ENCODE results near the gene ZNF883. TPM values are rescaled to one million over a fixed set of nuclear protein-coding genes. Genes with fewer than 3 reads are reported as not detected.

ZNF883 gene
- total RNA-seq, 3 donors from 2014 or later (not counting 1 experiment from before 2014, with no cell fraction given), result 0.95 to 1.4 (median 0.97) TPM

GRCh38 chr9:113018247-113018646 lies 6.3 kb upstream of the ZNF883 start:
- TF ChIP-seq CTCF (IDR thresholded peaks at IDR 0.05), result no peak
- 100% methylated on average over 3 of the region's 3 CpGs for WGBS (ENCODE audit: insufficient coverage)
- intact Hi-C loops (cut with micrococcal nuclease), result no loop called here
- DNase-seq, result no peak
- no peaks in the 10 kb centered on the region for H3K36me3 ChIP-seq (ENCODE audit: control insufficient read depth, insufficient read depth, low read length)
- no peak for ATAC-seq
- H3K4me1 Mint-ChIP-seq, result no peaks in the 10 kb centered on the region
- peaks cover 3% of the 10 kb centered on the region for H3K27me3 ChIP-seq (ENCODE audit: control insufficient read depth, insufficient read depth, low read length)
- H3K4me3 ChIP-seq (ENCODE audit: low read length), result no peak overlapping the region
- peaks cover 5 to 8% of the 10 kb centered on the region in 2 donors for H3K27me3 Mint-ChIP-seq (ENCODE audit: low read depth in 2 of 2)
- H3K27ac Mint-ChIP-seq, result no peak overlapping the region
- H3K9me3 Mint-ChIP-seq, result peaks cover 17 to 30% of the 10 kb centered on the region in 2 donors
- peaks cover 32% of the 10 kb centered on the region for H3K36me3 Mint-ChIP-seq
- no peaks in the 10 kb centered on the region for H3K4me1 ChIP-seq (ENCODE audit: control insufficient read depth, insufficient read depth, low read length)
- peaks cover 11% of the 10 kb centered on the region for H3K9me3 ChIP-seq (ENCODE audit: control insufficient read depth, insufficient read depth, low read length)
- H3K27ac ChIP-seq (ENCODE audit: low read length), result no peak overlapping the region
- no peak overlapping the region for H3K4me3 Mint-ChIP-seq

- Histone ChIP-seq H3K4me3 (ENCODE audit: low read length) (no peak overlapping the region), H3K36me3 (ENCODE audit: control insufficient read depth, insufficient read depth, low read length) (no peaks in the 10 kb centered on the region), H3K4me1 (ENCODE audit: control insufficient read depth, insufficient read depth, low read length) (no peaks in the 10 kb centered on the region), H3K27ac (ENCODE audit: low read length) (no peak overlapping the region), H3K27me3 (ENCODE audit: control insufficient read depth, insufficient read depth, low read length) (peaks cover 6% of the 10 kb centered on the region), H3K9me3 (ENCODE audit: control insufficient read depth, insufficient read depth, low read length) (peaks cover 9% of the 10 kb centered on the region)
- Mint-ChIP-seq H3K4me1 (peaks cover 0 to 7% of the 10 kb centered on the region in 2 donors), H3K36me3 (peaks cover 27% of the 10 kb centered on the region), H3K27me3 (ENCODE audit: low read depth in 2 of 2) (peaks cover 14 to 23% of the 10 kb centered on the region in 2 donors), H3K27ac (no peak overlapping the region), H3K9me3 (peaks cover 6 to 15% of the 10 kb centered on the region in 2 donors), H3K4me3 (peak overlapping the region; percentile 86)
- DNase-seq (no peak), ATAC-seq (no peak)
- intact Hi-C loops (cut with micrococcal nuclease), result no loop called here
- no peak for TF ChIP-seq CTCF (IDR thresholded peaks at IDR 0.05)
- WGBS (ENCODE audit: insufficient coverage), result 45% methylated on average over 5 of the region's 9 CpGs
Observed at GRCh38 chr9:113012492-113012891, 500 bp upstream of the ZNF883 start.

- Mint-ChIP-seq H3K36me3 (peaks cover 44% of the 10 kb centered on the region), H3K27me3 (ENCODE audit: low read depth in 2 of 2) (peaks cover 0 to 4% of the 10 kb centered on the region in 2 donors), H3K4me1 (no peaks in the 10 kb centered on the region), H3K27ac (no peak overlapping the region), H3K4me3 (no peak overlapping the region), H3K9me3 (peaks cover 9 to 22% of the 10 kb centered on the region in 2 donors)
- WGBS (ENCODE audit: insufficient coverage), result 70% methylated on average over 1 of the region's 1 CpG
- no peaks in the 10 kb centered on the region for H3K4me1 ChIP-seq (ENCODE audit: control insufficient read depth, insufficient read depth, low read length)
- DNase-seq (no peak), ATAC-seq (no peak)
- H3K27me3 ChIP-seq (ENCODE audit: control insufficient read depth, insufficient read depth, low read length), result no peaks in the 10 kb centered on the region
- H3K36me3 ChIP-seq (ENCODE audit: control insufficient read depth, insufficient read depth, low read length), result no peaks in the 10 kb centered on the region
- no peaks in the 10 kb centered on the region for H3K9me3 ChIP-seq (ENCODE audit: control insufficient read depth, insufficient read depth, low read length)
- no peak overlapping the region for H3K27ac ChIP-seq (ENCODE audit: low read length)
- intact Hi-C loops (cut with micrococcal nuclease), result no loop called here
- no peak overlapping the region for H3K4me3 ChIP-seq (ENCODE audit: low read length)
- TF ChIP-seq CTCF (IDR thresholded peaks at IDR 0.05), result no peak
Observed at GRCh38 chr9:113005777-113006176, 6.2 kb downstream of the ZNF883 start.

- Mint-ChIP-seq H3K27me3 (ENCODE audit: low read depth in 2 of 2) (no peaks in the 10 kb centered on the region), H3K4me1 (no peaks in the 10 kb centered on the region), H3K36me3 (peaks cover 48% of the 10 kb centered on the region), H3K27ac (no peak overlapping the region), H3K9me3 (peaks cover 16 to 28% of the 10 kb centered on the region in 2 donors), H3K4me3 (no peak overlapping the region)
- TF ChIP-seq CTCF (IDR thresholded peaks at IDR 0.05), result no peak
- Histone ChIP-seq H3K4me3 (ENCODE audit: low read length) (no peak overlapping the region), H3K4me1 (ENCODE audit: control insufficient read depth, insufficient read depth, low read length) (no peaks in the 10 kb centered on the region), H3K9me3 (ENCODE audit: control insufficient read depth, insufficient read depth, low read length) (peaks cover 35% of the 10 kb centered on the region), H3K27me3 (ENCODE audit: control insufficient read depth, insufficient read depth, low read length) (no peaks in the 10 kb centered on the region), H3K36me3 (ENCODE audit: control insufficient read depth, insufficient read depth, low read length) (no peaks in the 10 kb centered on the region), H3K27ac (ENCODE audit: low read length) (no peak overlapping the region)
- ATAC-seq, result no peak
- WGBS (ENCODE audit: insufficient coverage), result 90% methylated on average over 2 of the region's 8 CpGs
- intact Hi-C loops (cut with micrococcal nuclease), result no loop called here
- DNase-seq, result no peak
Observed at GRCh38 chr9:112997236-112997941, 14.6 kb downstream of the ZNF883 start.
